A673 (cell line): Measurements from ENCODE around the gene AMOTL1.

ENCODE experiments used
- EZH2 ChIP-seq: fragments of 200-600 bp; sonication (generic); IDR thresholded peaks from 2 replicates; pipeline ENCODE4 v1.6.1; 2017; ENCODE audit warnings: borderline replicate concordance, low read depth, mild to moderate bottlenecking, mixed read lengths, antibody characterized with exemption, low read length; ENCODE audit not compliant: poor library complexity, severe bottlenecking
- TF ChIP-seq, protein P1 (sequence below): fragments of 300-800, 200-600 bp; sonication (generic); conservative IDR thresholded peaks from 2 replicates; pipeline ENCODE4 v1.5.1; 2017; ENCODE audit warnings: low read depth, mild to moderate bottlenecking, antibody characterized with exemption, low read length, moderate library complexity, mixed read lengths

DNA sequence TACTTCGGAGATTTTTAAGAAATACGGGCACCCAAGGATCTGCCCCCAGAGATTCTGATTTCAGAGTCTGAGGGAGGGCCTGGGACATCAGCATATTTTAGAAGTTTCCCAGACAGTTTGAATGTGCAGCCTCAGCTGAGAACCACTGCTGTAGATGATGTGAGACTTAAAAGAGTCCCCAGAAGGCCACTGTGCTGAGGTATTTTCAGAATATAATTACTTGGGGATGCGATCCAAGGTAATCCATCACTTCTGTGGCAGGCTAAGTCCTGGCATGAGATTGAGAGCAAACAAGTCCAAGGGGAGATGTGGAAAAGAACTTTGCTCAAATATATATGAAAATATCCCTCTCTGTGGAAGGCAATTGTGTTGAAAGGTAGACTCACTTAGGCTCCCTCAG lies 48.3 kb upstream of the AMOTL1 start:
- TF ChIP-seq, protein P1, sequence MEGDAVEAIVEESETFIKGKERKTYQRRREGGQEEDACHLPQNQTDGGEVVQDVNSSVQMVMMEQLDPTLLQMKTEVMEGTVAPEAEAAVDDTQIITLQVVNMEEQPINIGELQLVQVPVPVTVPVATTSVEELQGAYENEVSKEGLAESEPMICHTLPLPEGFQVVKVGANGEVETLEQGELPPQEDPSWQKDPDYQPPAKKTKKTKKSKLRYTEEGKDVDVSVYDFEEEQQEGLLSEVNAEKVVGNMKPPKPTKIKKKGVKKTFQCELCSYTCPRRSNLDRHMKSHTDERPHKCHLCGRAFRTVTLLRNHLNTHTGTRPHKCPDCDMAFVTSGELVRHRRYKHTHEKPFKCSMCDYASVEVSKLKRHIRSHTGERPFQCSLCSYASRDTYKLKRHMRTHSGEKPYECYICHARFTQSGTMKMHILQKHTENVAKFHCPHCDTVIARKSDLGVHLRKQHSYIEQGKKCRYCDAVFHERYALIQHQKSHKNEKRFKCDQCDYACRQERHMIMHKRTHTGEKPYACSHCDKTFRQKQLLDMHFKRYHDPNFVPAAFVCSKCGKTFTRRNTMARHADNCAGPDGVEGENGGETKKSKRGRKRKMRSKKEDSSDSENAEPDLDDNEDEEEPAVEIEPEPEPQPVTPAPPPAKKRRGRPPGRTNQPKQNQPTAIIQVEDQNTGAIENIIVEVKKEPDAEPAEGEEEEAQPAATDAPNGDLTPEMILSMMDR, result no peak
- no peak for TF ChIP-seq EZH2
